DMS114 treated with DMSO at 0.1 percent for 48 hours (cell line): ENCODE results near the gene RNF220.
A peak's percentile ranks its signal among the peaks of the same experiment; 100 is the strongest.
"Not testable (repeated sequence)": the region's sequence is repeated elsewhere in the genome, so short reads cannot be mapped to it uniquely, and the experiment has no call there.

Source experiments
- DNase-seq: peaks from one replicate; lab custom pipeline; 2025; ENCODE audit not compliant: unreplicated experiment; lab: John Stamatoyannopoulos, UW

RNF220 gene

DNA sequence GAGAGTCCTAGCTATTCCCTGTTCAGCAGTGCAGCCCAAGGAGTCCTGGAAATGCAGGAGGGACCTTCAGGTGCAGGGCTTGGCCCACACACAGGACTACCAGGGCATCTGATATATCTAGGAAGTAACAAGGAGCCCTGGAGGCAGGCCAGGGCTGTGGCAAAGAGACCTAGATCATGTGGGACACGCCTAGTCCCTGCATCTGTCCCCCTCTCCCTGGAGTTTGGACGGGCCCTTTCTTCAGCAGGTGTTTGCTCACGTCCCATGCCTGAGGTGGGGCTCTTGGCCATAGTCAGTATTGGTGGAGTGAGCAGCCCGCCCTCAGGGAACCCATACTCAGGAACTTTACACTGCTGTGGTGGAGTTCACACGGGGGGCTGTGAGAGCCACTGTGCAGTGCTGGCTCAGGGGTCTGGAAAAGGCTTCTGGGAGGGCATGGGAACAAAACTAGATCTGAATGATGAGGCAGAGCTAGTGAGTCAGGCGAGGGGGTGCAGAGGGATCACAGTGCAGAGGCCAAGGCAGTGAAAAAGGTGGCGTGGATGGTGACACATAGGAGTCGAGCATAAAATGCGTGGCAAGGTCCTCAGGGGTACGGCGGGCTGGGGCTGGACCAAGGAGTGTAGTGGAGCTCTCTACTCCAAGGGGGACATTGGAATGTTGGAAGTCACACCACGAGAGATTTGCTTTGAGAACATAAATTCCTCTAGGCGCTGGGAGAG, 243.6 kb downstream of the RNF220 start:
- DNase-seq = no peak

DNA sequence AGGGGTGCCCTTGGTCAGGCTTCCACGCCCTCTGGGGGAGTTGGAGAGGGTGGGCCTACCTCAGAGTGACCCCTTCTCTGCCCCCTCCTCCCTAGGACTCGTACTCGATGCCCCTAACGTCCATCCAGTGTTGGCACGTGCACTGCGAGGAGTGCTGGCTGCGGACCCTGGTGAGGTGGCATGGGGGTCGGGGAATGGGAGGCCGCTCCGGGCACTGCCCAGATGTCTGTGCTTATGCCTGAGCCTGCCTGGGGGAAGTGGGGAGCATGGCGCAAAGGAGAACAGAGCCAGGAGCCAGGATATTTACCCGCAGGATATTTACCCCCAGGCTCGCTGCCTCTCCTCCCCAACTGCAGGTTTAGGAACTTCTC, 244.7 kb downstream of the RNF220 start:
- DNase-seq = no peak

DNA sequence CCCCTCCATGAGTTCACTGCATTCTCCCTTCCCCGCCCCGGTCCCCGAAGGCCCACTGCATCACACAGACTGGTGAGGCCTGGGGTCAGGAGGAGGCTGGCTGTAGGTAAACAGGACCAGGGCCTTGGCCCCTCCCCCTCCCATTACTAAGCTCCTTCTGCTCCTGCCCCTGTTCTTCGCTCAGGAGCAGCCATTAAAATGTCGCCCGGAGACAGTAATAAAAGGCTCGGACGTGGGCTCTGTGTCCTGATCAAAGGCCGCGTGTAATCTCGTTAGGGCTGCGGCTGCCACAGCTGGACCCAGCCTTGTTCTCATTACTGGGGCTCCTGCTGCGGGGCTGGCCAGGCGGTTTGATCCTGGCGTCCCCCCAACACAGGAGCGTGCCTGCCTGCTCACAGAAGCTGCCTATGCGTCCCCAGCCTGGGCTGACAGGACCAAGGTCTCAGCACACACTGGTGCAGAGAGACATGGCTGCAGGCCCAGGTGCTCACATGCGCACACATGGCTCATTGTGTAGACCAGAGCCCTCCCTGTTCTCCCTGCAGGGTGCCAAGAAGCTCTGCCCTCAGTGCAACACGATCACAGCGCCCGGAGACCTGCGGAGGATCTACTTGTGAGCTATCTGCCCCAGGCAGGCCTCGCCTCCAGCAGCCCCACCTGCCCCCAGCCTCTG, 245.2 kb downstream of the RNF220 start:
- no peak for DNase-seq

DNA sequence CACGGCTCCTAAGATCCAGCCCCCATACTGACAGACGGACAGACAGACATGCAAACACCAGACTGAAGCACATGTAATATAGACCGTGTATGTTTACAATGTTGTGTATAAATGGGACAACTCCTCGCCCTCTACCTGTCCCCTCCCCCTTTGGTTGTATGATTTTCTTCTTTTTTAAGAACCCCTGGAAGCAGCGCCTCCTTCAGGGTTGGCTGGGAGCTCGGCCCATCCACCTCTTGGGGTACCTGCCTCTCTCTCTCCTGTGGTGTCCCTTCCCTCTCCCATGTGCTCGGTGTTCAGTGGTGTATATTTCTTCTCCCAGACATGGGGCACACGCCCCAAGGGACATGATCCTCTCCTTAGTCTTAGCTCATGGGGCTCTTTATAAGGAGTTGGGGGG, 246.0 kb downstream of the RNF220 start:
- DNase-seq = no peak

DNA sequence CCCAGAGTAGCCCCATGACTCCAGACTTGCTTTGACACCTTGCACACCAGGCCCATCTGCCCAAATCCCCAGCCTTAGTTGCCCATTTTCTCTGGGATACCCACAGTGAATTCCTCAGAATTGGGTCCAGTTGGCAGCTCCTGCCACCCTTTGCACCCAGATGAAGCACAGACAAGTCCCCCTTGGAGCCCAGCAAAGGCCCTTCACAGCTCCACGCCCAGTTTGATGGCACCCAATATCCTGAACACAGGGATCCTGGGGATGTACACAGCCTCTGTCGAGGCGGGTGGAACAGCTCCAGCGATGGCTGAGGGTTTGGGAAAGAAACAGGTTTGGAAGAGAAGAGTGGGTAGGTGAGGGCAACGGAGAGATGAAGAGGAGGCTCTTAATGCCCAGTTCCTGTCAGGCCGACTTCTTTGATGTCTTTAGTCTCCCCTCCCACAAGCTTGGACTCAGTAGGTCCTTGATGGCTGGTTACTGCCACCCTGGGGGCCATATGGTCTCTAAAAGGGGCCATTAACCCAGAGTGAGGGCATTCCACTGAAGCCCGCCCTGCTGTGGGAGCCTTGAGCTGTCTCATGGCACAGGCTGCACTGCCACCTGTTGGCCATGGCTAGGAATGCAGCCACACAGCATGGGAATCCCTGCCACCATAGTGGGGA, 247.5 kb downstream of the RNF220 start:
- DNase-seq = peak; percentile 22

DNA sequence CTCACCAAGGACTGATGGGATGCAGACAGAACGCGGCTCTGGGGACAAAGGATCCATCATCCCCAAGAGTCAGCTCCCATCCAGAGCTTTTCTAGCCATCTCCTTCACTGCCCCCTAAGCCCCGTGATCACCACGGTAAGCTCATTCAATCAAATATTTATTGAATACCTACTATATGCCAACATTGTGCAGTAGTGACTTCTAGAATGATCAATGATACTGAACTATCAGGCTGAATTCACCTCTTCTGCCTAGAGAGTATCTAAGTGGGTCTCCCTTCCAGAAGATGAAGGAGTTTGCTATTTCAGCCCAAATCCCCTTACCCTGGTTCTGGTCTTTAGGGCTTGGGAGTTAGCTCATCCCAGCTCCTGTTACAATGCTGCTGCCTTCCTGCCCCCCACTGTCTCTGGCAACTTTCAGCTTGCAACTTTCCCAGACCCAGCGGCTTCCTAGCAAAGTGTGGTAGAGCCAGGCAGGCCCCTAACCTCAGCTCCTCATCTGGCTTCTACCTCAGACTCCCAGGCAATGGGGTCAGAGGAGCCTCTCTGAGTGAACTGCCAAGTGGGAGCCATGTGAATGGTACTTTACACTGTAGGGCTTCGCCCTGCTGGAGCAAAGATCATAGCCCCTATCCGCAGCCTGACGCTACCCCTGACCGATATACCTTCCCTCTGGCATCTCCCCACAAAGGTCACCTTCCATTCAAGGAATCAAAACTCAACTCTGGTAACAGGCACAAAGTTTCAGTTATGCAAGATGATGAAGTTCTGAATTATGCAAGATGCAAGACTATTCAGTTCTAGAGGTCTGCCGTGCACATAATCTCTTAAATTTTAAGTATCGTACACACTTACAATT, 248.3 kb downstream of the RNF220 start:
- DNase-seq = no peak

DNA sequence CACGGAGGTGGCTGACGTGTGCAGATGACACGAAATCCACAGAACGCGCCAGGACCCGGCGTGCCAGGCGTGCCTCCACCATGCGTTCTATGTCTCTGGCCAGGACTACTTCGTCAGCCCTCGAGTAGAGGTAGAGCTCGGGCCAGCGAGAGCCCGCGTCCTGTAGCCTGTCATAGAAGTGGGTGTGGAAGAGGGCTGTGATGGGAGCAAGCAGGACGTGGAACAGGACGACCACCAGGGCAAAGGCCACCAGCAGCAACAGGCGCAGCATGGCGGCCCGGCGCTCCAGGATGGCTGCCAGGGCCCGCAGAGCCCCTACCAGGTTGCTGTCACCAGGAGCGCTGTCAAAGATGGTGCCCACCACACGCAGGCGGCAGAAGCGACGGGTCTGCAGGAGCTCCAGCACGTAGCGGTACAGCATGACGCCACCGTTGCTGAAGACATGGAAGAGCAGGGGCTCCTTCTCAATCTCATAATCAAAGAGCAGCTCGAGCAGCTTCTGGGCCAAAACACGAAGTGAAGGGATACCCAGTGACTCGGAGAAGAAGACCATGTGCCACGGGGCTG, 249.6 kb downstream of the RNF220 start:
- no peak for DNase-seq

DNA sequence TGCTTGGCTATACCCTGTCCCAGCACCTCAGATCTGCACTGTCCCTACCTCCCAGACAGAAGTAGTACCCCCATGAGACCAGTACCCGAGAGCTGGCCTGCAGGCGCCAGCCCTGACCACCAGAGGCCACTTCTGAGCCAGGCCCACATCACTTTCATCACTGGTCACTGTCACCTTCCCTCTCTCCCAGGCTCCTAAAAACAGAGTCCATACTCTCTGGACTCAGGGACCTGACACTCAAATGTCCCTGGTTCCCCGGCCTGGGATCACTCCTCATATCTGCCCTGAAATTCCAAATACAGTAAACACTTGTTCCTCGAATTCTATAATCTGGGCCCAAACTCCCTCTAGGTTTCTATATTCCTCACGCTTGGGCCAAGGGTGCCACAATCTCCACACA, 250.6 kb downstream of the RNF220 start:
- DNase-seq = peak; percentile 28

DNA sequence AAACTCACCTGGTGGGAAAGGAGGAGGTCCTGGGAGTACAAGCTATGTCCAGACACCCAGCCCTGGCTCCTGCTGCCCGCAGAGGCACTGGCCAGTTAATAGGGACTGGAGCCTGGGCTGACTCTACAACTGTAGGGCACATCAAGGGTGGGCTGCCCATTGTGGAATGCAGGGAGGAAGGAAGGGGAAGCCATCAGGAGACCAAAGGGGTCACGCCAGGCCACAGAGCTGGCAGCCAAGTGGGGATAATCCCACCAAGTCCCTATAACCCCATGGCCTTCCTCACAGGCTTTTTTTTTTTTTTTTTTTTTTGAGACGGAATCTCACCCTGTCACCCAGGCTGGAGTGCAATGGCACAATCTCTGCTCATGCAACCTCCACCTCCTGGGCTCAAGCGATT, 254.5 kb downstream of the RNF220 start:
- DNase-seq = no peak

DNA sequence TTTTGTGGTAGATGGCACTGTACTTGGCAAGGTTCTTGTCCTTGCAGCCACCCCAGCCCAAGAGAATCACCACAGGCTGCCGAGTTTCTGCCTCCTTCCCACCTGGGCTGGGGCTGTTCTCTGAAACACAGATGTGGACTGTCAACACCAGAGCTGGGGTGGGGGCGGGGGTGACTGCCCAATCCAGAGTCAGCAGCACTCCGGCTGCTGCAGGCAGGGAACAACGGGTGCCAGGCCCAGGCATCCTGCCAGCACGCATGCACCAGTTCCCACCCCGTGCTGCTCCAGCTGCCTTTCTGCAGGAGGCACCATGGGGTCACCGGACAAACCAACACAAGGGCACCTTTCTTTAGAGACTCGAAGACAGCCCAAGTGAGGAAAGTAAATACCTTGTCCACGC, 255.1 kb downstream of the RNF220 start:
- no peak for DNase-seq

DNA sequence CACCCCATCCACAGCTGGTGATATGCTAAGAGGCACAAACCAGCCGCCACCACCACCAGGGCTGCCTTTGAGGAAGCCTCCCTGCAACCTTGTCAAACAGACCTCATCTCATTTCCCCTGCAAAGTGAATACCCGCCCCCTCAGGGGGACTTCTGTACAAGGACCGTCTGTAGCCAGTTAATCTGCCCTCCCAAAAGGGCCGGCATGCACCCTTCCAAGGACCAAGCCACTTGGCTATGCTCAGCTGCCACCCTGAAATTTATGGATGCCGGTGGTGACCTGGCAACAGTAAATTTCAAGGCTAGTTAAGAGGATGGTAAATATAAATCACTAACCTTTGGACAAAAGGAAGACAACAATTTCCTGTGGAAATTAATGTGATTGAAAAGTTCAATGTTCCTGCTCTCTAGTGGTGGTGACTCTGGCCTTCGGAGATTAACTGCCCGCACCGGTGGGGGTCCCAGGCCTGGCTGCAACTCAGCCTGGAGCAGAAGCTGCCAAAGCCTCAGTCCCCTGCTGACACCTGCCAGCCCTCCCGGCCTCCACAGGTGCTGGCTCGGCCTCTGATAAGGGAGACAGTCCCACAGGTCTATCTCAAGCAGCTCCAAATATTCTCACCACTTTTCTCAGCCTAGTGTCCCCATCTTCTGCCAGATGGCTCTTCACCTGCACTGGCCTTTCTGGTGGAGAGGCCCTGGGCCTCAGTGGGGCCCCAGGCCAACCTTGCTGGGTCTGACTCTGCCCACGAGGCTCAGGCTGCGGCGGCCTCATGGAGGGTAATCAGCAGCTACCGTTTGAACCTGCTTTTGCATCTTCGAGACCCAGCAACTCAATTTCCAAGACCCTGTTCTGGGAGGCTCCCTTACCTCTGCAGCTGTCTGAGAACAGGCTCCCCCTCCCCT, 257.0 kb downstream of the RNF220 start:
- no peak for DNase-seq

DNA sequence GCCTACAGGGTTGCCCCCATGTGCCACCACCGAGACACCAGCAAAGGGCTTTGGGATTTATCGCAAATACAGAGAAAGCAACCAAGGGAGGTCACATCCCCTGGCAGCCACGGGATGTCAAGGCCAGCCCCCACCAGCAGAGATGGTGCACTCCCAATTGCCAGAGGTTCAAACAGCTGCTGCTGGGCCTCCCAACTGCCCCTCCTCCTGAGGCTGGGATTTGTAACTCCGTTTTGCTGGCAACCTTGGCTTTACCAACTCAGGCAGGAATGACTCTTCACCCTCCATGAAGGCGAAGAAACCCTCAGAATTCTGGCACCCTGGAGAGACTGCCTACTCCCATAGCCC, 257.6 kb downstream of the RNF220 start:
- DNase-seq = no peak

DNA sequence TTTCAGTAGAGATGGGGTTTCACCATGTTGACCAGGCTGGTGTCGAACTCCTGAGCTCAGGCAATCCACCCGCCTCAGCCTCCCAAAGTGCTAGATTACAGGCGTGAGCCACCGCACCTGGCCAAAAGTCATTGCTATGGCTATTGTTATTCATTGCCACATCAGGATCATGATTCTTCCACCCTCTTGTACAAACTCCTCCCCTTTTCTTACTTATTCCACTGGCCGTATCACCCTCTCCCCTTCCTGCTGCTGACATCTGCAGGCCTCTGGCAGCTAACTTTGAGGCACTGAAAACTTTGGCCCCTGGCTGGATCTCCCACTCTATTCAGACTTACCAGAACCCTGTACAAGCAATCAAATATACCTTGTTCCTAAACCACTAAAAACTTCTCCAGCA, 258.4 kb downstream of the RNF220 start:
- no peak for DNase-seq

DNA sequence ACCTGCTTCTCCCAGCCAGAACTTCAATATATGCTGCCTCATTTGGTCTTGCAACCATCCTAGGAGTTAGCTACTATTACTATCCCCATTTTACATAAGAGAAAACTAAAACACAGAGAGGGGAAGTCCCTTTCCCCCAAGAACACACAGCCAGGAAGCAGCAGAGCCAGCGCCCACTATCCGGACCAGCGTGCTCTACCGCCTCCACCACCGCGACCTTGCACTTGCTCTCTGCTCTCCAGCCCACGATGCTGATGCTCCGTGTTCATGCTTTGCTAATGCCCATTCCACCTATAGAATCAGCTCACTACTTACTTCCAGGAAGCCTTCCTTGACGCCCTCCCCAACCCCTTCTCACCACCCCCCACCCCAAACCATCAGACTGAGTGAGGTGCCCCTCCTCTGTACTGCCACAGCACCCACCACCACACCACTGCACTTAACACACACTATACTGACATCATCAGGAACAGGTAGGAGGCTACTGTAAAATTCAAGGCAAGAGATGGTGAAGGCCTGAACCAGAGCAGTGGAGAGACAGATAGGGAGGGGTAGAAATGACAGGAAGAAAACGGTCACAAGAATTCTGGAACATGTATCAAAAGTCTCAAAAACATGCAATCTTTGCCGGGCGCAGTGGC, 259.8 kb downstream of the RNF220 start:
- DNase-seq = no peak

DNA sequence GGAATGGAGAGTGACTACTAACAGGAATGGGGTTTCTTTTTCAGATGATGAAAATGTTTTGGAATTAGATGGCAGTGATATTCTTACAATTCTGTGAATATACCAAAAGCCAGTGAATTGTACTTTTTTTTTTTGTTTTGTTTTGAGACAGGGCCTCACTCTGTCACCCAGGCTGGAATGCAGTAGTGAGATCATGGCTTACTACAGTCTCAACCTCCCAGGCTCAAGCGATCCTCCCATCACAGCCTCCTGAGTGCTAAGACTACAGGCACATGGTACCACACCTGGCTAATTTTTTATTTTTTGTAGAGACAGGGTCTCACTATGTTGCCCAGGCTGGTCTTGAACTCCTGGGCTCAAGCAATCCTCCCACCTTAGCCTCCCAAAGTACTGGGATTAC, 261.7 kb downstream of the RNF220 start:
- DNase-seq = not testable (repeated sequence)

DNA sequence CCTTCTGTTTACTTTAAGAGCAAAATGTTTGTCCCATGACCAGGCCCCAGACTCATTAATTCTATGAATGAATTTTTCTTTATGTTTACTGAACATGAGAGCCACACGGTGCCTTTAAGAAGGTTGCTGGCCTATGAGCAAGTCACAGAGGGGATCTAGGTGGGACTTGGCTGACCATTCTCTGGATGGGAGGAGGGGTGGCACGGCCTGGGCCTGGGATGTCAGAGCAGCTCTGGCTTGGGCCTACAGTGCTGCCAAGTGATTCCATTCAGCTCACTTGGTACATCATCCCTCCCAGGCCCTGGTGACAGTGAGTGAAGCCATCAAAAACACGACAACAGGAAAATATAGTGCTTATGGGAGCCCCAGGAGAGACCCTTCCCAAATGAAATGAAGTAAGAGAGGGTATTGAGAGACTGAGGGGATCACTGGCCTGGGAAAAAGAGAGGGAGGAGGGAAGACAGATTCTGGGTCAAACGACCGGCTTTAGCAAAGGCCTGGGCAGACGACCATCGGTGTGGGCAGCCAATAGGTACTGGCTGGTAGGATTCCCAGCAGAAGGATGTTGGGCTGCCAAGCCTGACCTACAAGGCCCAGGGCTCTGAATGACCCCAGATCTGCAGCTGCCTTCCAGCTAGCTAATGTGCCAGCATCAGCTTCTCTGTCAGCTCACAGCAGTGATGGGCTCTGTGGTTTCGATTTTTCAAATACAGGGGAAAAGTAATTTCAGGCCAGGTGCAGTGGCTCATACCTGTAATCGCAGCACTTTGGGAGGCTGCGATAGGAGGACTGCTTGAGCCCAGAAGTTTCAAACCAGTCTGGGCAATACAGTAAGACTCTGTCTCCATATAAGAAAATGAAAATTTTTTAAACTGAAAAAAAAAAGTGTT, 265.9 kb downstream of the RNF220 start:
- no peak for DNase-seq

DNA sequence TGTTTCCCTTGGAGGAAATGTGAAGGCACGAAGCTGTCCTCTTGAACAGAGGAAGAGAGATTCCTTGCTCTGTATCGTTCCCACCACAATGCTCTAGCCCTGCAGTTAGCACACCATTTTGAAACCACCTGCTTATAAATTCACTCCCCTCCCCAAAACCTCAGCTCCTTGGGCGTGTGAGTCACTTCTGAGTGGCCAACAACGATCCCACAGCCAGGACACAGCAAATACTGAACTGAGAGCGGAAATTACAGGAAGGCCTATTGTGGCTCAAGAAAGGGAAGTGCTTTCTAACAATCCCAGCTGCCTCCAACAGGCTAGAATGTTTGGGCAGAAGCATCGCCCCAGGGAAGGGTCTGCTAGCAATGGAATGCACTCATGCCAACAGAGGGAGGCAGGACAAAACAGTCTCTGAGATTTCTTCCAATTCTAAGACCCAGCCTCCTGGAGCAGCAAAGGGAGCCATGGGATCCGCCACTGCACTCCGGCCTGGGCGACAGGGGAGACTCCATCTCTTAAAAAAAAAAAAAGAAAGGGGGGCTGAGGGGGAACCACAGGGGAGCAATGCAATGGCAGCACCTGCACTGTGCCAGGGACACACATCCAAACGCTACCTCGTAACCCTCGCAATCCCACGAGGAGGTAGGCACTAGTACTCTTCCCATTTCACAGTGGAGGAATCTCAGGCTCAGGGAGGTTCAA, 267.4 kb downstream of the RNF220 start:
- no peak for DNase-seq
